Activated naive CD8-positive, alpha-beta T cell treated with anti-CD3 and anti-CD28 coated beads, Interleukin-2, amount 10 ng/mL, durations not matched to agents 7 days and 5 days (primary cell): Measurements from ENCODE around the gene OR5J2. TPM values are rescaled to one million over a fixed set of nuclear protein-coding genes. Genes with fewer than 3 reads are reported as not detected.
"Not testable (repeated sequence)": the region's sequence is repeated elsewhere in the genome, so short reads cannot be mapped to it uniquely, and the experiment has no call there.

Source experiments
- ATAC-seq: fragments of 150-1000 bp; cut with Tn5 transposase; one replicate; pipeline ENCODE4 v1.10.0; 2021; ENCODE audit warnings: low read depth, moderate library complexity
- POLR2A ChIA-PET: fragments of 350-600 bp; sonication (Branson Sonifier 250); formaldehyde crosslinking; loops from one replicate; lab custom pipeline; 2021; ENCODE audit warnings: antibody characterized with exemption; lab: Charles Lee
- DNase-seq: peaks from one replicate; pipeline ENCODE4 v3.0.0; 2021
- H3K27ac Mint-ChIP-seq: one replicate; pipeline ENCODE4 v1.8.0; 2022; ENCODE audit warnings: mild to moderate bottlenecking, mixed read lengths
- H3K27me3 Mint-ChIP-seq: one replicate; pipeline ENCODE4 v1.8.0; 2022; ENCODE audit warnings: mild to moderate bottlenecking, moderate library complexity, mixed read lengths
- H3K36me3 Mint-ChIP-seq: one replicate; pipeline ENCODE4 v1.8.0; 2021; ENCODE audit warnings: mild to moderate bottlenecking, mixed read lengths
- H3K4me1 Mint-ChIP-seq: one replicate; pipeline ENCODE4 v1.8.0; 2021; ENCODE audit warnings: mixed read lengths
- H3K4me3 Mint-ChIP-seq: one replicate; pipeline ENCODE4 v1.8.0; 2022; ENCODE audit warnings: mild to moderate bottlenecking, moderate library complexity, mixed read lengths
- H3K9me3 Mint-ChIP-seq: one replicate; pipeline ENCODE4 v1.8.0; 2021; ENCODE audit warnings: mixed read lengths
- total RNA-seq, 2 experiments: library from RNA; stranded (reverse); gene quantifications; one replicate each; pipeline ENCODE4 v1.2.3, GENCODE V29; 2021

OR5J2 gene
- total RNA-seq, 2 experiments from 2014 or later = not detected

DNA sequence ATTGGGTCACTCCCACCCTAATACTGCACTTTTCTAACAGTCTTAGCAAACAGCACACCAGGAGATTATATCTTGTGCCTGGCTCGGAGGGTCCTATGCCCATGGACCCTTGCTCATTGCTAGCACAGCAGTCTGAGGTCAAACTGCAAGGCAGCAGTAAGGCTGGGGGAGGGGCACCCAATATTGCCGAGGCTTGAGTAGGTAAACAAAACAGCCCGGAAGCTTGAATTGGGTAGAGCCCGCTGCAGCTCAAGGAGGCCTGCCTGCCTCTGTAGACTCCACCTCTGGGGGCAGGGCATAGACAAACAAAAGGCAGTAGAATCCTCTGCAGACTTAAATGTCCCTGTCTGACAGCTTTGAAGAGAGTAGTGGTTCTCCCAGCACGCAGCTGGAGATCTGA, 43.3 kb downstream of the OR5J2 start:
- H3K4me3 Mint-ChIP-seq, H3K9me3 Mint-ChIP-seq, ATAC-seq, H3K36me3 Mint-ChIP-seq, DNase-seq, H3K27ac Mint-ChIP-seq, H3K4me1 Mint-ChIP-seq, H3K27me3 Mint-ChIP-seq, POLR2A ChIA-PET: not testable (repeated sequence)

Other genes starting within 250 kb of the OR5J2 start
- gene OR5I1, start 240.2 kb upstream of the OR5J2 start, total RNA-seq = not detected
- gene OR10AG1, start 206.7 kb upstream of the OR5J2 start, total RNA-seq = not detected
- not detected for gene OR5F1, start 182.0 kb upstream of the OR5J2 start, total RNA-seq
- gene OR5AS1, start 149.0 kb upstream of the OR5J2 start, total RNA-seq = not detected
- not detected for gene OR8I2, start 83.3 kb upstream of the OR5J2 start, total RNA-seq
- not detected for gene OR8H2, start 72.9 kb upstream of the OR5J2 start, total RNA-seq
- not detected for gene OR8H3, start 54.2 kb upstream of the OR5J2 start, total RNA-seq
- gene OR8J3, start 36.4 kb upstream of the OR5J2 start, total RNA-seq = not detected
- not detected for gene OR8K5, start 16.3 kb upstream of the OR5J2 start, total RNA-seq
- not detected for gene OR5T2, start 57.6 kb downstream of the OR5J2 start, total RNA-seq
- gene OR5T3, start 75.6 kb downstream of the OR5J2 start, total RNA-seq = not detected
- not detected for gene OR5T1, start 97.5 kb downstream of the OR5J2 start, total RNA-seq
- gene OR8H1, start 115.6 kb downstream of the OR5J2 start, total RNA-seq = not detected
- gene OR8K3, start 138.5 kb downstream of the OR5J2 start, total RNA-seq = not detected
- not detected for gene OR8K1, start 169.4 kb downstream of the OR5J2 start, total RNA-seq
- not detected for gene OR8J1, start 177.7 kb downstream of the OR5J2 start, total RNA-seq
- not detected for gene OR8U1, start 199.0 kb downstream of the OR5J2 start, total RNA-seq
- gene OR5AL1, start 236.1 kb downstream of the OR5J2 start, total RNA-seq = not detected